Memory B cell (primary cell): ENCODE measurements around the gene NABP1.

Experiments
- ATAC-seq: fragments of 150-1000 bp; cut with Tn5 transposase; 2 replicates; pipeline ENCODE4 v1.10.0; 2021; ENCODE audit warnings: low read depth, mild to moderate bottlenecking, moderate library complexity
- DNase-seq, 2 donors: peaks; one replicate each; pipeline ENCODE4 v3.0.0; 2022; ENCODE audit warnings: low spot score in 2 of 2
- H3K27ac Mint-ChIP-seq: one replicate; pipeline ENCODE4 v1.8.0; 2022; ENCODE audit warnings: mild to moderate bottlenecking, moderate library complexity, mixed read lengths
- H3K27me3 Mint-ChIP-seq: one replicate; pipeline ENCODE4 v1.8.0; 2022; ENCODE audit warnings: mixed read lengths
- H3K36me3 Mint-ChIP-seq: one replicate; pipeline ENCODE4 v1.8.0; 2022; ENCODE audit warnings: mild to moderate bottlenecking, mixed read lengths
- H3K4me1 Mint-ChIP-seq: one replicate; pipeline ENCODE4 v1.8.0; 2022; ENCODE audit warnings: mixed read lengths
- H3K4me3 Mint-ChIP-seq: one replicate; pipeline ENCODE4 v1.8.0; 2022; ENCODE audit warnings: mild to moderate bottlenecking, moderate library complexity, mixed read lengths
- H3K9me3 Mint-ChIP-seq: one replicate; pipeline ENCODE4 v1.8.0; 2022; ENCODE audit warnings: mixed read lengths

Gene NABP1

DNA sequence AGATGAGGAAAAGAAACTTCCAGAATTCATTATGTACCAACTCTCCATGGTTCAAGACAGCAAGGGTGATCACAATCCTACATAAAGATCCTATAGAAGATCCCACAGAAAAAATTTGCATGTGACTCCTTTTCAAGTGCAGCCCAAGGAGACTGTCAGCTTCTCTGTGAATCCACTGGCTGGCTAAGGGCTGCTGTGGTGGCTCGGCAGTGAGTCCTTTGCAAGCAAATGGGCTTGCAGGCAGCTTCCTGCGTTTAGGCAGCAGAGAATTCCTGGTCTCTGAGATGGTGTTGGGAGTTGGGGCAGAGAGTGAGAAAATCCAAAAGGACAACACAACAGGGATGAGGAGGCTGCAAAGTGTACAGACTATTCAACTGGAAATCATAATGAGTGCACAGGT is 43.4 kb downstream of the NABP1 start:
- H3K27ac Mint-ChIP-seq, result no peak overlapping the region
- H3K4me3 Mint-ChIP-seq, result no peak overlapping the region
- H3K9me3 Mint-ChIP-seq, result no peaks in the 10 kb centered on the region
- H3K36me3 Mint-ChIP-seq, result no peaks in the 10 kb centered on the region
- DNase-seq (no peak), ATAC-seq (no peak)
- peaks cover 5% of the 10 kb centered on the region for H3K4me1 Mint-ChIP-seq
- H3K27me3 Mint-ChIP-seq, result no peaks in the 10 kb centered on the region

- Mint-ChIP-seq H3K36me3 (no peaks in the 10 kb centered on the region), H3K27me3 (no peaks in the 10 kb centered on the region), H3K9me3 (no peaks in the 10 kb centered on the region), H3K27ac (no peak overlapping the region), H3K4me1 (peaks cover 5% of the 10 kb centered on the region), H3K4me3 (no peak overlapping the region)
- DNase-seq (peak in 1 of 2 donors; percentile 11), ATAC-seq (peak; percentile 92)
Measured at GRCh38 chr2:191724015-191724414, 46.1 kb downstream of the NABP1 start.

DNA sequence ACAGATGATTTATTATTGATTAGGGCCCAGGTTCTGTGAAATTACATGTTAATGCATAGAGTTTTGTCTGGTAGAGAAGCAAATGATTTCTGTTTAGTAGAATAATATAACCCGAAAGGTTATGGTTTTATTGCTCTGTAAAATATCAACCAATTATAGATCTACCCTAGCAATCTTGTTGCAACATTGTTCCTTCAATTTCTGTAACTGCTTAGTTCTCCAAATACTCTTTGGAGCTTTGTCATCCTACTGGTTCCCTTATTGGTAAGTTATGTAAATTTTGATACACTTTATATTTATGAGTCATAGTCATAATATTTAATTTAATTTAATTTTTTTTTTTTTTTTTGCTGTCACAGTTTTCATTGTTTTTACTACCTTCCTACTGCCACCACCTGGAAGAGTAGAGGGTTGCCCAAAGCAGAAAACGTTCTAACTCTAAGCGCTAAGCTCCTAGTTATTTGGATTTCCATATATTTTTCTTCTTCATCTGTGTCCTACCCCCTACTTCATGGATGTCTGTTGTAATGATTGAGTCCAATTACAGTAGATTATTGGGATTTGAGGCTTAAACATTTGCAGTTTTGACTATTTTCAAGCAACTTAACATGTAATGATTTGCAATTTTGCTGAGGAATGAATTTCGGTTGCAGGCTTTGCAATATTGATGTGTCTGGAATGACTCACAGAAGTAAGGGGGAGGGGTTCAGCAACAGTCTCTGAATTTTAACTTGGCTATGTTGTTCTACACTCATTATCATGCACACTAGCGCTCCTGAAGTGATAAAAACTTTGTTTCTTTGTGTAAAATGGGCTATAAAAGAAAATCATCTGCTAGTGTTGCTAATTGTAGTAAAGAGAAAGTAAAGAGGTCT is 51.1 kb downstream of the NABP1 start:
- H3K27me3 Mint-ChIP-seq, result no peaks in the 10 kb centered on the region
- no peaks in the 10 kb centered on the region for H3K36me3 Mint-ChIP-seq
- peaks cover 3% of the 10 kb centered on the region for H3K4me1 Mint-ChIP-seq
- H3K9me3 Mint-ChIP-seq, result no peaks in the 10 kb centered on the region
- no peak overlapping the region for H3K27ac Mint-ChIP-seq
- ATAC-seq (no peak), DNase-seq (no peak)
- no peak overlapping the region for H3K4me3 Mint-ChIP-seq

GRCh38 chr2:191730263-191730662 is 52.3 kb downstream of the NABP1 start:
- Mint-ChIP-seq H3K27ac (no peak overlapping the region), H3K4me1 (no peaks in the 10 kb centered on the region), H3K9me3 (no peaks in the 10 kb centered on the region), H3K36me3 (no peaks in the 10 kb centered on the region), H3K4me3 (no peak overlapping the region), H3K27me3 (no peaks in the 10 kb centered on the region)
- ATAC-seq (no peak), DNase-seq (no peak)
